NCI-H1694 treated with DMSO at 0.1 percent for 48 hours (cell line): ENCODE data around the gene OR1Q1.
"Not testable (repeated sequence)": the region's sequence is repeated elsewhere in the genome, so short reads cannot be mapped to it uniquely, and the experiment has no call there.

Experiments
- DNase-seq: peaks from one replicate; lab custom pipeline; 2025; lab: John Stamatoyannopoulos, UW

The OR1Q1 gene, protein sequence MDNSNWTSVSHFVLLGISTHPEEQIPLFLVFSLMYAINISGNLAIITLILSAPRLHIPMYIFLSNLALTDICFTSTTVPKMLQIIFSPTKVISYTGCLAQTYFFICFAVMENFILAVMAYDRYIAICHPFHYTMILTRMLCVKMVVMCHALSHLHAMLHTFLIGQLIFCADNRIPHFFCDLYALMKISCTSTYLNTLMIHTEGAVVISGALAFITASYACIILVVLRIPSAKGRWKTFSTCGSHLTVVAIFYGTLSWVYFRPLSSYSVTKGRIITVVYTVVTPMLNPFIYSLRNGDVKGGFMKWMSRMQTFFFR

DNA sequence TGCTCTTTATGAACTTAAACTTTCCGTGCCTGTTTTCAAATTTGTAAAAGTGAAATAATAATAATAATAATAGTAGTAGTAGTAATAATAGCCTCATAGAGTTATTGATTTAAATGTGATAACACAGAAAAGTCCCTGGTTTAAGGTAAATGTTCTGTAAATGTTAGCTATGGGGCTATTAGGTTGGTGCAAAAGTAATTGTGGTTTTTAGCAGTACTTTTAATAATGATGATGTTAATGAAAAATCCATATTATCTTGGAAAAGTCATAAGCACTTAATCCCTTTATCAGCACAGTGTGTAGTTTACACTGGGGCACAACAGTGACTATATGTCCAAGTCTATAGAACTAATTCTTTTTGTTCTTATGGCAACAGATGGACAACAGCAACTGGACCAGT, at the start of gene OR1Q1:
Gene OR1Q1, plus strand, starts transcription at position 377 of the 400 bp plus-strand sequence. Its CDS starts 0 bp downstream, at position 377.
- no peak for DNase-seq

- no peak for DNase-seq
These were observed 46.6 kb upstream of the OR1Q1 start for GRCh38 chr9:122567901-122568300.

GRCh38 chr9:122572456-122572855, 42.1 kb upstream of the OR1Q1 start:
- no peak for DNase-seq

DNA sequence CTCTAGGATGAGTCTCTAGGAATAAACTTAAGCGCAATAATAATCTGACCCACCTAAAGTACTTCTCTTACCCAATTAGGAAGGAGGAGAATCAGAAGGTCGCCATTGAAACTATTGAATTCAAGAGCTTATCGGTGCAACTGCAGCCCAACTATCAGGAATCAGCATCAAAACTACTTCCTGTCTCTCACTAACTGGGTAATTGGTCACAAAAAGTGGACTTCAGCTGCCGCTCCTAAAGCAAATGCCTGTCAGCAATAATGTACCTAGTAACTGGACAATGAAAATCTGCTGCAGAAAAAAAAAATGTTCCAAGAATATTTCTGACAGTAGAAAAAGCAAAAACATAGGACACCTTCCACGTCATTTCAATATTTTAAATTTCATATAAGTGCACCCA, 34.7 kb upstream of the OR1Q1 start:
- DNase-seq = no peak

DNA sequence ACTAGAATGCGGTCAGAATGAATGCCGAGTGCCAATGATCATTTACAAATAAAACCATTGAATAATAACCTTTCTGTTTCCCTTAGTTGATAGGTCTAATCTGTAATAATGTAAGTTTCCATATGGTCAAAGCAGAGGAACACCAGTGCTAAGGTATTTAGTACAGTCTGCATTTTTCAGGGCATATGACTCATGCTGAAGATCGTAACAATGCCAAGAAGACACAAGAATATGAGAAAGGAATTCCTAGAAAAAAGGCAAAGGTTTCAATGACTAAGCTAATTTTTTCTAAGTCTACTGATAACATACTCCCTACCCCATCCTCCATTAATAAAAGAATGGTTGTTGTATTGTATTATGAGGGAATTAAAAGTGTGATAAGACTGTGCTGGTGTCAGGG, 34.2 kb upstream of the OR1Q1 start:
- DNase-seq = no peak

GRCh38 chr9:122583284-122583683, 31.3 kb upstream of the OR1Q1 start, which contains the start of gene OR1L8:
TSS of gene OR1L8 (minus strand) at chr9:122583384. CDS start at chr9:122568477, 14,907 bp downstream.
- DNase-seq = not testable (repeated sequence)

- DNase-seq = no peak
These were observed 8.8 kb upstream of the OR1Q1 start for GRCh38 chr9:122605691-122606090.

DNA sequence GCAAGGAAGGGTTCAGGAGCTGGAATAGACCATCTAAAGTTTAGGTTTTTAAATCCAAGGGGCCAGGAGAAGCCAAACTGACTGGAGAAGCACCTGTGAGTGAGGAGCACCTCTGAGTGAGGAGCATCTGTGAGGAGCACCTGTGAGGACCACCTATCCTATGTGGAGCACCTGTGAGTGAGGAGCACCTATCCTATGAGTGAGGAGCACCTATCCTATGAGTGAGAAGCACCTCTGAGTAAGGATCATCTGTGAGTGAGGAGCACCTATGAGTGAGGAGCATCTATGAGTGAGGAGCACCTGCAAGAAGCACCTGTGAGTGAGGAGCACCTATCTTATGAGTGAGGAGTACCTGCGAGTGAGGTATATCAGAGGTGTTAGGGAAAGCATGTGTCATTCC, 8.0 kb upstream of the OR1Q1 start:
- DNase-seq = no peak

DNA sequence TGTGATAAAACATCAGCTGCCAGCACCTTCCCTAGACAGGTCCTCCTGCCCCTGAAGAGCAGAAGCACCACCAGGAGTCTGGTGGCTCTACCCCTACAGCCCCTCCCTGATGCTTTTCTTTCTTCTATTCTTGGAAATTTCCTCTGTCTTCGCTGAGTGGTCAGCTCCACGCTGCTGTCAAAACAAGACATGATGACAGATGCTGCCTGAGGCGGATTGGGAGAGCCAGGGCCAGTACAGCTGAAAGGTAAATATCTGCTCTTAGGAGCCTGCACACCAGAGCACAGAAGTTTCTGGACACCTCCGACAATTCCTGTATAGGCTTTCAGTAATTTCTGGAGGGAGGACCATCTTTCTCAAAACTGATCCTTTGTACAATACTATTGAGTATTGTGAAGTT, 4.7 kb upstream of the OR1Q1 start:
- DNase-seq = no peak

- DNase-seq = no peak
These were observed 5.5 kb downstream of the OR1Q1 start for GRCh38 chr9:122619996-122620395.

GRCh38 chr9:122642226-122642625, 27.7 kb downstream of the OR1Q1 start:
- DNase-seq = no peak

- DNase-seq = no peak
These were observed 41.8 kb downstream of the OR1Q1 start for GRCh38 chr9:122656378-122656777.

- no peak for DNase-seq
These were observed 43.0 kb downstream of the OR1Q1 start, which contains the start of gene OR1B1 for GRCh38 chr9:122657527-122657926. TSS of gene OR1B1 (minus strand) at chr9:122657627.

DNA sequence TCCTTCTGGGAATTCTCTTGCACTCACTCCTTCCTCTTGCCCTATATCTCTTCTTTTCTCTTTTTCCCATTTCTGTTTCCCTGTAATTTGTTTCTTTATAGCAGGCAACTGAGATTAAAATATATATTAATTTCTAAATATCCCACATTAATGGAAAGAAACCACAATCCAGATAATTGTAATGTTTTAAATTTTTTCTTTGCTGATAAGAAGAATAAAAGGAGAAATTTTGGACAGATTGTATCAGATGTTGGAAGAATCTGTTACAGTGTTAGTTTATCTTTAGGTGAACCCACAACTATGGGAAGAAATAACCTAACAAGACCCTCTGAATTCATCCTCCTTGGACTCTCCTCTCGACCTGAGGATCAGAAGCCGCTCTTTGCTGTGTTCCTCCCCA, 46.9 kb downstream of the OR1Q1 start, which contains the start of gene OR1L1:
Gene OR1L1, plus strand, starts transcription at position 301 of the 400 bp plus-strand sequence. Its CDS starts 0 bp downstream, at position 301.
- DNase-seq = no peak
